GM18873 (cell line): ENCODE measurements around the gene ACAP2.
"Not testable (repeated sequence)": the region's sequence is repeated elsewhere in the genome, so short reads cannot be mapped to it uniquely, and the experiment has no call there.

Experiments
- ATAC-seq: cut with Tn5 transposase; IDR thresholded peaks from one replicate; pipeline ENCODE4 v1.9.1; 2021; ENCODE audit warnings: mild to moderate bottlenecking, moderate library complexity, moderate number of reproducible peaks; ENCODE audit not compliant: unreplicated experiment, low FRiP score

ACAP2 gene

GRCh38 chr3:195249057-195249770 lies 193.6 kb downstream of the ACAP2 start:
- no peak for ATAC-seq

GRCh38 chr3:195248281-195248680 lies 194.5 kb downstream of the ACAP2 start:
- ATAC-seq, result no peak

GRCh38 chr3:195247863-195248189 lies 195.0 kb downstream of the ACAP2 start:
- no peak for ATAC-seq

GRCh38 chr3:195247086-195247862 lies 195.5 kb downstream of the ACAP2 start:
- no peak for ATAC-seq

- no peak for ATAC-seq
Measured at GRCh38 chr3:195246581-195246995, 196.2 kb downstream of the ACAP2 start.

- no peak for ATAC-seq
Measured at GRCh38 chr3:195245531-195245951, 197.3 kb downstream of the ACAP2 start.

GRCh38 chr3:195241592-195242355 lies 201.0 kb downstream of the ACAP2 start:
- ATAC-seq, result no peak

- no peak for ATAC-seq
Measured at GRCh38 chr3:195240939-195241338, 201.9 kb downstream of the ACAP2 start.

GRCh38 chr3:195240171-195240701 lies 202.6 kb downstream of the ACAP2 start:
- no peak for ATAC-seq

- no peak for ATAC-seq
Measured at GRCh38 chr3:195239121-195239520, 203.7 kb downstream of the ACAP2 start.

GRCh38 chr3:195238586-195239118 lies 204.2 kb downstream of the ACAP2 start:
- no peak for ATAC-seq

- no peak for ATAC-seq
Measured at GRCh38 chr3:195238081-195238571, 204.7 kb downstream of the ACAP2 start.

- no peak for ATAC-seq
Measured at GRCh38 chr3:195236801-195237570, 205.8 kb downstream of the ACAP2 start.

GRCh38 chr3:195236076-195236798 lies 206.6 kb downstream of the ACAP2 start:
- no peak for ATAC-seq

- ATAC-seq, result no peak
Measured at GRCh38 chr3:195230244-195230643, 212.6 kb downstream of the ACAP2 start.

GRCh38 chr3:195228886-195229285 lies 213.9 kb downstream of the ACAP2 start:
- not testable (repeated sequence) for ATAC-seq

GRCh38 chr3:195227871-195228270 lies 214.9 kb downstream of the ACAP2 start:
- ATAC-seq, result no peak

- no peak for ATAC-seq
Measured at GRCh38 chr3:195226900-195227447, 215.8 kb downstream of the ACAP2 start.

GRCh38 chr3:195226445-195226844 lies 216.4 kb downstream of the ACAP2 start:
- ATAC-seq, result no peak
